Measurements from ENCODE around the gene AZIN2.

- TF ChIP-seq CTCF (IDR thresholded peaks at IDR 0.05; ENCODE audit: borderline replicate concordance, extremely low read depth, low read length, poor library complexity, severe bottlenecking), result no peak
- TF ChIP-seq EZH2 (IDR thresholded peaks at IDR 0.05; ENCODE audit: borderline replicate concordance, low read depth, low read length, severe bottlenecking), result no peak
Observed at GRCh38 chr1:33057095-33057494, 23.9 kb upstream of the AZIN2 start.
